Nucleus accumbens (tissue), 56 donors: ENCODE measurements around the gene RAI14.
"Not testable (repeated sequence)": the region's sequence is repeated elsewhere in the genome, so short reads cannot be mapped to it uniquely, and the experiment has no call there.

ENCODE experiments used
- DNase-seq, 56 donors: peaks; one replicate each; lab custom pipeline; 2025; lab: John Stamatoyannopoulos, UW

The RAI14 gene

GRCh38 chr5:34756781-34757624, 100.9 kb downstream of the RAI14 start:
- no peak for DNase-seq

GRCh38 chr5:34758514-34758913, 102.4 kb downstream of the RAI14 start:
- DNase-seq, result no peak

GRCh38 chr5:34759213-34759612, 103.1 kb downstream of the RAI14 start:
- not testable (repeated sequence) for DNase-seq

GRCh38 chr5:34765662-34766061, 109.5 kb downstream of the RAI14 start:
- no peak for DNase-seq

- no peak for DNase-seq
Measured at GRCh38 chr5:34767180-34767579, 111.1 kb downstream of the RAI14 start.

GRCh38 chr5:34770486-34770885, 114.4 kb downstream of the RAI14 start:
- no peak for DNase-seq

GRCh38 chr5:34771076-34771475, 114.9 kb downstream of the RAI14 start:
- no peak for DNase-seq

GRCh38 chr5:34772267-34773098, 116.4 kb downstream of the RAI14 start:
- no peak for DNase-seq

- DNase-seq, result no peak
Measured at GRCh38 chr5:34774139-34774538, 118.0 kb downstream of the RAI14 start.

- not testable (repeated sequence) for DNase-seq
Measured at GRCh38 chr5:34774678-34775077, 118.5 kb downstream of the RAI14 start.

GRCh38 chr5:34775886-34776285, 119.8 kb downstream of the RAI14 start:
- no peak for DNase-seq

GRCh38 chr5:34778091-34778850, 122.1 kb downstream of the RAI14 start:
- no peak for DNase-seq

GRCh38 chr5:34783892-34784291, 127.8 kb downstream of the RAI14 start:
- DNase-seq, result not testable (repeated sequence)

GRCh38 chr5:34787035-34787434, 130.9 kb downstream of the RAI14 start:
- no peak for DNase-seq

- peak in 1 of 56 donors; percentile 14 for DNase-seq
Measured at GRCh38 chr5:34789021-34789531, 132.9 kb downstream of the RAI14 start.

GRCh38 chr5:34789639-34790038, 133.5 kb downstream of the RAI14 start:
- DNase-seq, result no peak

GRCh38 chr5:34790069-34790468, 133.9 kb downstream of the RAI14 start:
- peak in 1 of 56 donors; percentile 9 for DNase-seq

GRCh38 chr5:34791761-34792244, 135.7 kb downstream of the RAI14 start:
- no peak for DNase-seq

GRCh38 chr5:34802834-34803563, 146.9 kb downstream of the RAI14 start:
- no peak for DNase-seq
